ENCODE data around the gene ASB18.

DNA sequence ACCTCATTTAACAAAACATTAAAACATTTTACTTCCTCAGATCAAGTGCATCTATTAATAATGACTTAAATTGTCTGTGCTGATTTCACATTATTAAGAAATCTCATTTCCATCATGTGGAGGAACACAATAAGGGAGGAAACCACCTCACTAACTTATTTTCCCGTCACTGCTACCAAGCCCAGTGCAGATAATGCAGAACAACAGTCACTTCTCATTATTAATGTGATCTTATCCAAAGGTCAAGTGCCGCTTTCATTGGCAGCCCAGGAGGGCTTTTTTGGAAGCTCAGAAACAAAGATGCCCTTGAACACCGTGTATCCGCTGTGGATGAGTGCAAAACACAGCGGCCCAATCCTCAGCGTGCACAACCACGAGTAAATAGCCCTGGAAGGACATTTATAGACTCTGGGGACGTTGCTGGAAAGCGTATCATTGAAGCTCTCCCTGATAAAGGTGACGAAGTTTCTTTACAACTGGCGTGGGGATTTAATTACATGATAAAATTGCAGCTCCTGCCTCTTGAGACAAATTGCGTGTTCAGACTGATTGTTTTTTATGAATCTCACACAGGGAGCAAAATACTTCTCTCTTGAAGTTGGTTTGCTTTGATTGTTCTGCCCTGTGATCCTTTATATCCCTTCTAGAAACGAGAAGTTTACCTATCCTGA is 13.2 kb downstream of the ASB18 start:
- TF ChIP-seq, protein P1, sequence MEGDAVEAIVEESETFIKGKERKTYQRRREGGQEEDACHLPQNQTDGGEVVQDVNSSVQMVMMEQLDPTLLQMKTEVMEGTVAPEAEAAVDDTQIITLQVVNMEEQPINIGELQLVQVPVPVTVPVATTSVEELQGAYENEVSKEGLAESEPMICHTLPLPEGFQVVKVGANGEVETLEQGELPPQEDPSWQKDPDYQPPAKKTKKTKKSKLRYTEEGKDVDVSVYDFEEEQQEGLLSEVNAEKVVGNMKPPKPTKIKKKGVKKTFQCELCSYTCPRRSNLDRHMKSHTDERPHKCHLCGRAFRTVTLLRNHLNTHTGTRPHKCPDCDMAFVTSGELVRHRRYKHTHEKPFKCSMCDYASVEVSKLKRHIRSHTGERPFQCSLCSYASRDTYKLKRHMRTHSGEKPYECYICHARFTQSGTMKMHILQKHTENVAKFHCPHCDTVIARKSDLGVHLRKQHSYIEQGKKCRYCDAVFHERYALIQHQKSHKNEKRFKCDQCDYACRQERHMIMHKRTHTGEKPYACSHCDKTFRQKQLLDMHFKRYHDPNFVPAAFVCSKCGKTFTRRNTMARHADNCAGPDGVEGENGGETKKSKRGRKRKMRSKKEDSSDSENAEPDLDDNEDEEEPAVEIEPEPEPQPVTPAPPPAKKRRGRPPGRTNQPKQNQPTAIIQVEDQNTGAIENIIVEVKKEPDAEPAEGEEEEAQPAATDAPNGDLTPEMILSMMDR (IDR thresholded peaks at IDR 0.05): no peak
- no peak for TF ChIP-seq POLR2A (IDR thresholded peaks at IDR 0.05)
